ENCODE data around the gene CCDC92B. TPM values are rescaled to one million over a fixed set of nuclear protein-coding genes. Genes with fewer than 3 reads are reported as not detected.

CCDC92B gene
- total RNA-seq, 6 experiments from 2014 or later, result not detected

DNA sequence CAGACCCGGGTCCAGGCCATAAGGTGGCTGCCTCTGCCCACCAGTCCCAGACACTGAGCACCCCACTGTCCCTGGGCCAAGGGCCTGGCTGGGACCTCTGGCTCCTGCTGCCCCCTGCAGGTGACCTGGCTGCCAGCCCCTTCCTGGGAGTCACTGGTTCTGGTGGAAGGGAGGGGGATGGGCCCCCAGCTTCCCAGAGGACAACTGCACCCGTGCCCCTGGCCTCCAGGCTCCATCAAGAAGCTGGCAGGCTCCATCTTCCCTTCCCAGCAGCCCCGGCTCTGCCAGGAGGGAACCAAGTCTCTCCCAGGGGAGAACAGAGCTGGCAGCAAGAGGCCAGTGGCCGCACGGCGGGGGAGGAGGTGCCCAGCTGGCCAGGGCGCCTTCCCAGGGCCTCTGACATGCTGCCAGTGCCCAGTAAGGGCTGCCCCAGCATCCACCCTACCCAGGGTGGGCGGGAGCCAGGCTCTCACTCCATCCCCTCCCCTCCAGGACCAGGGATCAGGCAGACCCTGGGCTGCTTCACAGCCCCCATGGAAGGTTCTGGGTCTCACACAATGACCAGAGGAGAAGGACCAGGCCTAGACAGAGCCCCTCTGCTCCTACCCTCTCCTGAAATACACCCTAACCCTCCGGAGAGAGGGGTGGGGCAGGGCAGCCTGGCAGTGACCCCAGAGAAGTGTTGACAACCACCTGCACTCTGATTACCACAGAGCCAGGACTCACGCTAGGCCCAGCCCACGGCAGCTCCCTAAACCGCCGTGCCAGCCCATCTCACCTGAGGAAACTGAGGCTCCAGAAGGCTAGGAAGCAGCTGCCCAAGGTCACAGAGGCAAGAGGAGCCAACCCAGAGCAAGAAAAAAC, 41.5 kb downstream of the CCDC92B start:
- H3K9me3 ChIP-seq, result no peaks in the 10 kb centered on the region
- intact Hi-C loops (cut with DNase I), result no loop called here
- no peaks in the 10 kb centered on the region for H3K27me3 ChIP-seq
- H3K27ac ChIP-seq, result peak overlapping the region in 1 of 3 donors; percentile 76
- WGBS (ENCODE audit: insufficient coverage, low coverage, low lambda C conversion rate, missing lambda C conversion rate), result 42% methylated on average over 5 of the region's 13 CpGs
- ATAC-seq, result peak; percentile 10 to 35 (median 26)
- H3K4me3 ChIP-seq, result peak overlapping the region; percentile 84 to 99 (median 93)
- DNase-seq, result peak; percentile 64 to 83 (median 81)
- peaks cover 0 to 14% (median 4%) of the 10 kb centered on the region in 4 donors for H3K36me3 ChIP-seq
- TF ChIP-seq POLR2A (IDR thresholded peaks at IDR 0.05) (no peak), CTCF (IDR thresholded peaks at IDR 0.05) (peak; percentile 42 to 62 (median 45))
- H3K4me1 ChIP-seq, result peaks cover 0 to 66% (median 18%) of the 10 kb centered on the region in 4 donors

- peak overlapping the region in 1 of 3 donors; percentile 76 for H3K27ac ChIP-seq
- peak overlapping the region in 2 of 3 donors; percentile 84 to 99 for H3K4me3 ChIP-seq
- TF ChIP-seq POLR2A (IDR thresholded peaks at IDR 0.05), result no peak
- no peaks in the 10 kb centered on the region for H3K9me3 ChIP-seq
- intact Hi-C loops (cut with DNase I), result no loop called here
- peaks cover 0 to 23% (median 8%) of the 10 kb centered on the region in 4 donors for H3K36me3 ChIP-seq
- no peaks in the 10 kb centered on the region for H3K27me3 ChIP-seq
- H3K4me1 ChIP-seq, result peaks cover 0 to 57% (median 18%) of the 10 kb centered on the region in 4 donors
- DNase-seq, result peak; percentile 40 to 57 (median 53)
- ATAC-seq, result no peak
- 63% methylated on average over 5 of the region's 21 CpGs for WGBS (ENCODE audit: insufficient coverage, low coverage, low lambda C conversion rate, missing lambda C conversion rate)
Observed at GRCh38 chr17:2706911-2707510, 42.4 kb downstream of the CCDC92B start.

DNA sequence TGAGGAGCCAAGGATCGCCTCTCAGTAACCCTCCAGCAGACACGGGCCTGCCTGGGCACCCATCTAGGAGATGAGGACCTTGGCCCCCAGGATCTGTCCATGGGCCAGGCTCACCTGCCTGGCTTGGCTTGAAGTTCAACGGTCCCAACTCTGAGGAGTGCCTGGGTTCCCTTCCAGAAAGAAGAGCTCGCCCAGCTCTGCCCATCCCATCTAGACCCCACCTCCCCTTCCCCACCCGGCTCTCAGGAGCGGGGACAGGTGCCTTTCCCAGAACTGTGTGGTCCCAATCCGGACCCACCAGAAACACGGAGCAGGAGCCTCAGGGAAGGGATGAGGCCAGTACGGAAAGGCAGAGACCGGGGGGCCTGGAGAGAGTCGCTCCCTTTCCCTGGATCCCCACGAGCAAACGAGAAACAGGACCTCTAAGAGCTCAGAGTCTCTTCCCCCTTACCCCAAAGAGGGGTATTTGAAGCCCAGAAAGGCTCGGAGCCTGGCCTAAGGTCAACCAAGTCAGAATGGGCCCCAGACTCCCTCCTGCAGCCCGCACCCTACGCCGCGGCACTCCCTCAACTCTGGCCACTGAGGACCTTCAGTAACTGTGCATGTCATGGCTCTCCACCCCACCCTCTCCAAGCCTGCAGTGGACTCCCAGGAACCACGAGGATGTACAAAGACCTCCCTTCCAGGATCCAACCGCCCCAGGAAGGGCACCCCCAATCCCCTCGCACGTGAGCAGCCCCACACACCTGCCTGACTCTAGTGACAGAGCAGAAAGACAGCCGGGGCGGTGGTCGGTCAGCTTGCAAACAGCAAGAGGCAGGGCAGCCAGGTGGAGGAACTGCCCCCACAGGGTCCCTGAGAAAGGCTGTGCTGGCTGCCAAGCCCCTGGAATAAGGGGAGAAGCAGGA, 43.3 kb downstream of the CCDC92B start:
- 44% methylated on average over 2 of the region's 25 CpGs for WGBS (ENCODE audit: insufficient coverage, low coverage, low lambda C conversion rate, missing lambda C conversion rate)
- Histone ChIP-seq H3K27ac (no peak overlapping the region), H3K4me3 (no peak overlapping the region), H3K4me1 (peaks cover 0 to 57% (median 18%) of the 10 kb centered on the region in 4 donors), H3K27me3 (no peaks in the 10 kb centered on the region), H3K9me3 (no peaks in the 10 kb centered on the region), H3K36me3 (peaks cover 0 to 32% (median 15%) of the 10 kb centered on the region in 4 donors)
- TF ChIP-seq CTCF (IDR thresholded peaks at IDR 0.05) (no peak), POLR2A (IDR thresholded peaks at IDR 0.05) (no peak)
- DNase-seq (peak in 2 of 3 donors; percentile 52 to 56), ATAC-seq (no peak)
- intact Hi-C loops (cut with DNase I), result no loop called here

DNA sequence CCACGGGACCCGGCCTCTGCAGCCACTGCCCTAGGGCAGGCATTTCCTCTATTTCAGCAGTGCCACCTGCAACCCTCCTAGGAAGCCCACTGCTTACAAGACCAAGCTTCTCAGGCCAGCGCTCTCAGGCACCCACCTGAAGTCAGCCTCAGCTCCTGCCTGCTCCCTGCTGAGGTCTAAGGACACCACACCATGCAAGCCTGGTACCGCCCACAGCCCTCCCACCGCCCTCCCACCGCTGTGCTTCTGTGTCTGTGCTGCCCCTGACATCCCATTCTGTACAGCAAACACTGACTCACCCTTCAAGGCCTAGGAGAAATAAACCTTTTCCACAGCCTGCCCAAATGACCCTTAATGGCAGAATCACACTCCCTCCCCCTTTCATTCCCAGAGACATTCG, 44.2 kb downstream of the CCDC92B start:
- H3K27ac ChIP-seq, result no peak overlapping the region
- TF ChIP-seq CTCF (IDR thresholded peaks at IDR 0.05) (no peak), POLR2A (IDR thresholded peaks at IDR 0.05) (no peak)
- peaks cover 0 to 57% (median 18%) of the 10 kb centered on the region in 4 donors for H3K4me1 ChIP-seq
- H3K4me3 ChIP-seq, result no peak overlapping the region
- peak in 1 of 4 donors; percentile 2 for ATAC-seq
- H3K27me3 ChIP-seq, result no peaks in the 10 kb centered on the region
- peak in 1 of 3 donors; percentile 40 for DNase-seq
- intact Hi-C loops (cut with DNase I), result no loop called here
- no peaks in the 10 kb centered on the region for H3K9me3 ChIP-seq
- WGBS (ENCODE audit: insufficient coverage, low coverage, low lambda C conversion rate, missing lambda C conversion rate), result 61% methylated on average over 3 of the region's 7 CpGs
- H3K36me3 ChIP-seq, result peaks cover 0 to 41% (median 21%) of the 10 kb centered on the region in 4 donors
